Activated naive CD4-positive, alpha-beta T cell treated with anti-CD3 and anti-CD28 coated beads, Interleukin-2, amount 50 U/mL, for 72 hours (primary cell): Measurements from ENCODE around the gene SEMA5B. TPM values are rescaled to one million over a fixed set of nuclear protein-coding genes. Genes with fewer than 3 reads are reported as not detected.

ENCODE experiments used
- ATAC-seq, 2 donors: fragments of 150-1000 bp; cut with Tn5 transposase; 2 replicates each; pipeline ENCODE4 v1.10.0; 2021; ENCODE audit warnings: mild to moderate bottlenecking in 2 of 2, moderate library complexity in 2 of 2
- DNase-seq, 2 donors: peaks; one replicate each; pipeline ENCODE4 v3.0.0; 2021 to 2022; ENCODE audit warnings: low spot score in 2 of 2
- H3K27ac Mint-ChIP-seq, 2 donors: one replicate each; pipeline ENCODE4 v1.8.0; 2022; ENCODE audit warnings: mild to moderate bottlenecking in 2 of 2, mixed read lengths in 2 of 2
- H3K36me3 Mint-ChIP-seq, 2 donors: one replicate each; pipeline ENCODE4 v1.8.0; 2022; ENCODE audit warnings: mixed read lengths in 2 of 2
- H3K9me3 Mint-ChIP-seq, 2 donors: one replicate each; pipeline ENCODE4 v1.8.0; 2022; ENCODE audit warnings: mixed read lengths in 2 of 2
- total RNA-seq, 2 donors: library from RNA; stranded (reverse); gene quantifications; one replicate each; pipeline ENCODE4 v1.2.3, GENCODE V29; 2022

Gene SEMA5B
- total RNA-seq, 2 donors from 2014 or later, result not detected

- ATAC-seq (no peak), DNase-seq (no peak)
- no peak overlapping the region for H3K27ac Mint-ChIP-seq
- H3K9me3 Mint-ChIP-seq, result no peaks in the 10 kb centered on the region
- no peaks in the 10 kb centered on the region for H3K36me3 Mint-ChIP-seq
Observed at GRCh38 chr3:122934251-122934650, 93.3 kb downstream of the SEMA5B start.

DNA sequence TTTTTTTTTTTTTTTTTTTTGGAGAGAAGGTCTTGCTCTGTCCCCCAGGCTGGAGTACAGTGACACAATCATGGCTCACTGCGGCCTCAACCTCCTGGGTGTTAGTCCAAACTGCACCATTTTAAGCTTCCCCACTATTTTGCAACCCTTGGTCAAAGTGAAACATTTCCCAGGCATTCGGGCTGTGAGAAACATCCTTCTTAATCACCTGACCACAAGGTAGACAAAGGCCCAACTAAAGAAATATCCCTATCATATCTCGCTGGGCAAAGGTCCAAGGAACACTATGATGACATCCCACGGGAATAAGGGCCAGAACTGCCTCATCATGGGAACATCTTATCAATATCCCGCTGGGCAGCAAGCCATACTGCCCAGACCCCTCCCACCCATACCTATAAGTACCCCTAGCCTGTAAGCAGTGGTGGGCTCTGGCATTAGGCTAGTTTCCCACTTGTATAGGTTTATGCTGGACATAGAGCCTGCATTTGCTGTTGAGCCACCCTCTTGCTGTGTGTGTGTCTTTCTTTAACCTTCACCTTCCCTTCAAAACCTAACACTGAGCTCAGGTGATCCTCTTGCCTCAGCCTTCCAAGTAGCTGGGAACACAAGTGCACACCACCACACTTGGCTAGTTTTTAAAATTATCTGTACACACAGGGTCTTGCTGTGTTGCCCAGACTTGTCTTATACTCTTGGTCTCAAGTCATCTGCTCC, 95.2 kb downstream of the SEMA5B start:
- DNase-seq, result no peak
- no peak overlapping the region for H3K27ac Mint-ChIP-seq
- no peak for ATAC-seq
- H3K36me3 Mint-ChIP-seq, result no peaks in the 10 kb centered on the region
- H3K9me3 Mint-ChIP-seq, result no peaks in the 10 kb centered on the region

DNA sequence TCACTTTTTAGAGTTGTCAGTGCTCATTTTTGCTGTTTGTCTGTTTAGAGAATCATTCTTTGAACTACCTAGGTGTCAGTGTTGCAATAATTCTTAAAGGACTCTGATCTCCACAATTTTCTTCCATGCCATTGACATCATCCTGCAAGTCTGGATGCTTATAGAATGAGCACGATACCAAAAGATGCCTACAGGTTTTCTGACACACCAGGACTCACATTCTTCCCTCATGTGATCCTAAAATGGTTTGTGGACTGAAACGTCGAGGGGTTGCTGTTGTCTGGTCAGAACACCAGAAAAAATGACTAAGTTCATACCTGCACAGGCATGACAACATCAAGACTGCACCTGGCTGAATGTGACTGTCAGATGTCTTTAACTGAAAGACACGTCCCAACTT, 95.9 kb downstream of the SEMA5B start:
- ATAC-seq (no peak), DNase-seq (no peak)
- H3K27ac Mint-ChIP-seq, result no peak overlapping the region
- no peaks in the 10 kb centered on the region for H3K9me3 Mint-ChIP-seq
- H3K36me3 Mint-ChIP-seq, result no peaks in the 10 kb centered on the region

GRCh38 chr3:122930063-122930997, 97.2 kb downstream of the SEMA5B start:
- Mint-ChIP-seq H3K9me3 (no peaks in the 10 kb centered on the region), H3K27ac (no peak overlapping the region), H3K36me3 (no peaks in the 10 kb centered on the region)
- no peak for ATAC-seq
- no peak for DNase-seq

- no peaks in the 10 kb centered on the region for H3K36me3 Mint-ChIP-seq
- no peaks in the 10 kb centered on the region for H3K9me3 Mint-ChIP-seq
- ATAC-seq (no peak), DNase-seq (no peak)
- no peak overlapping the region for H3K27ac Mint-ChIP-seq
Observed at GRCh38 chr3:122929188-122930062, 98.1 kb downstream of the SEMA5B start.

DNA sequence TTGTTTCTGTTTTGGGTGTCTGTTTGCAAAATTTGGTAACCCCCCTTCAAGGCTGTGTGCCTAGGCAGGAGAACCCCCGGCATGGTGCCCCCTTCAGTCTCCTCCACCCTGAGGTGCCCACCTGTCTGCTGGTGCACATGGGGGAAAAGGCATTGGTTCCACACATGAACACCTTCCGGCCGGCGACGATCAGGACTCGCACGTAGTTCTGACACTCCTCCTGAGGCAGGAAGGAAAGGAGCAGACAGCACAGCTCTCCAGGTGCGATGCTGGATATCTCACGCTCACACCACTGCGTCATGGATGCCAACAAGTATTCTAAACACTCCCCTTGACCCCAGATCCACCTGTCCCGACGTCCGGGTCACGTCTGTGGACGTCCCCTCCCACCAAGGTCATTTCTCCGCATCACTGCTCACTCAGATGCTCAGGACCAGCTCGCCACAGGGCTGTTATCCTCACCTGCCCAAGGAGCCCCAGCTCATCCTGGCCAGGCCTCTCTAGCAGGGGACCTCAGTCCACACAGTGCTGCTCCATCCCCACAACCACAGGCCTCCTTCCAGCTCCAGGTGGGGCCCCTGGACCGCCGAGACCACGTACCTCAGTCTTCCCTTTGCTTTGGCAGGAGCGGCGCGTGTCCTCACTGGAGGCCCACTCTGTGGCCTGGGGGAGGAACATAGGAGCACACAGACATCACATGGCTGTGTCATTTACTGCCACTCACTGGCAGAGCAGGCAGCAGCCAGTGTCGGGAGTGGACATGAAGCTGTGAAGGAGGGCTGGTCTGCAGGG, 99.0 kb downstream of the SEMA5B start:
- no peaks in the 10 kb centered on the region for H3K36me3 Mint-ChIP-seq
- no peak overlapping the region for H3K27ac Mint-ChIP-seq
- H3K9me3 Mint-ChIP-seq, result no peaks in the 10 kb centered on the region
- ATAC-seq (no peak), DNase-seq (no peak)

GRCh38 chr3:122927726-122928125, 99.8 kb downstream of the SEMA5B start:
- ATAC-seq (no peak), DNase-seq (no peak)
- Mint-ChIP-seq H3K9me3 (no peaks in the 10 kb centered on the region), H3K36me3 (no peaks in the 10 kb centered on the region), H3K27ac (peak overlapping the region in 1 of 2 donors; percentile 11)

DNA sequence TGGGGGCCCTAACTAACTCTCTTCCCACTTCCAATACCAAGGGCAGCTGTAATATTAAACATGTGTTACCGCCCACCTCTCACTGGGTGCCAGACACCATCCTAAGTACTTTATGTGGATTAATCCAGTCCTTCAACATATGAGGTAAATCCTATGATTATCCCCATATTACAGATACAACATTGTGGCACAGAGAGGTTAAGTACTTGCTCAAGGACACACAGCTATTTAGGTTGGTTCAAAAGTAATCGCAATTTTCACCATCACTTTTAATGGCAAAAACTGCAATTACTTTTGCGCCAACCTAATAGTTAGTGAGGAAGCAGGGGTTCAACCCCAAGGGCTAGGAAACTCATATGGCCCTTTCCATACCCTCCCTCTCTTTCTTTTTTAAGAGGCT, 100.8 kb downstream of the SEMA5B start:
- DNase-seq (no peak), ATAC-seq (no peak)
- Mint-ChIP-seq H3K27ac (no peak overlapping the region), H3K9me3 (no peaks in the 10 kb centered on the region), H3K36me3 (no peaks in the 10 kb centered on the region)

GRCh38 chr3:122926322-122926721, 101.2 kb downstream of the SEMA5B start:
- H3K27ac Mint-ChIP-seq, result no peak overlapping the region
- no peaks in the 10 kb centered on the region for H3K9me3 Mint-ChIP-seq
- H3K36me3 Mint-ChIP-seq, result no peaks in the 10 kb centered on the region
- DNase-seq (no peak), ATAC-seq (no peak)

GRCh38 chr3:122925756-122926155, 101.8 kb downstream of the SEMA5B start:
- Mint-ChIP-seq H3K36me3 (no peaks in the 10 kb centered on the region), H3K9me3 (no peaks in the 10 kb centered on the region), H3K27ac (no peak overlapping the region)
- ATAC-seq (no peak), DNase-seq (no peak)

GRCh38 chr3:122924056-122924455, 103.5 kb downstream of the SEMA5B start:
- Mint-ChIP-seq H3K27ac (no peak overlapping the region), H3K9me3 (no peaks in the 10 kb centered on the region), H3K36me3 (no peaks in the 10 kb centered on the region)
- no peak for DNase-seq
- no peak for ATAC-seq

DNA sequence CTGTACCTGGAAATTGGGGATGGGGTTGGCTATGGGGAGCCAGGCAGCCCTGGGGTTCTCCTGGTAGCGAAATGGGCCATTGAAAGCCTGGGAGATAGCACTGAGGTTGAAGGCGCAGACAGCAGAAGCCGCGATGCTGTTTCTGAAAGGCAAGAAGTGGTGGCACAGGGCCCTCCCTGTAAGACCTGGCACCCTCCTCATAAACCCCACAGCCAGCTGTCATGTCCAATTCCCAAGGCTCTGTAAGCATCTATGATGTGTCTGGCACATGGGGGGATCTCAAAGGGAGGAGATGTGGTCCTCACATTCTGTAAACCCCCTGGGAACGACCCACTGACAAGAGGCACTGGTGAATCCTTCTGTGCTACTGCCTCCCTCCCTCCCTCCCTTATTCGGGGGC, 104.0 kb downstream of the SEMA5B start:
- DNase-seq, result no peak
- Mint-ChIP-seq H3K36me3 (no peaks in the 10 kb centered on the region), H3K27ac (no peak overlapping the region), H3K9me3 (no peaks in the 10 kb centered on the region)
- ATAC-seq, result no peak

DNA sequence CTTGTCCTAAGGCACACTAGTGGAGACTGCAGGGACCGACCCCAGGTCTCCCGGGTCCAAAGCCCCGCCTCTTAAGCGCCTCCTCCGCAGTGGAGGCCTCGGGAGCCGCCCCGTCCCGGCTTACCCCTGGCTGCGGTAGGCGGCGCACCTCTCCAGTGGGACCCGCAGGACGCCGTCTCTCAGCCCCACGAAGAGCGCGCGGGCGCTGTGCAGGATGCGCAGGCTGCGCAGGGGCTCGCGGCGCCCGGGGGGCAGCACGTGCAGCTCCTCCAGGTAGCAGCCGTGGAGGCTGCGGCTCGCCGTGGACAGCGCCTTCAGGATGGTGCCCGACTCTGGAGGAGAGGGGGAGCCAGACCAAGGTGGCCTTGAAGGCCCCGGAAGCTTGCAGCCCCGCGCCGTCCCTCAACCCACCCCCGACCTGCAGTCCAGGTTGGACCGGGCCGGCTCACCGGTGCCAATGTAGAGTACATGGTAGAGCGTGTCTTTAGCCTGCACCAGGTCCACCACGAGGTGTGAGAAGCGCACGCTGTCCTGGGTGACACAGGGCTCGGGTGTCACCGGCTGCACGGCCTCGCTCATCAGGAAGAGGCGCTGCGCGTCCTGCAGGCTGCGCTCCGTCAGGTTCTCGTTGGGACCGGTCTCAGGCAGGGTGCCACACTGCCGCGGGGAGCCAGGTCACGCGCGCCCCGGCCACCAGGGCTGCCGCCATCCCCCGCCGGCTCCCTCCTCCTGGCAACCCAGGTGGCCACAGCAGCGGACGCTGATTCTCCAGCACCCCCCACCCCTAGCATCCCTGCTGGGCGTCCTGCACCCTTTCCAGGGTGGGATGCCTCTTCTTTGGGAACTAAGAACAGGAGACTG, 105.5 kb downstream of the SEMA5B start:
- ATAC-seq (peak; percentile 66 to 89), DNase-seq (peak in 1 of 2 donors; percentile 54)
- no peaks in the 10 kb centered on the region for H3K9me3 Mint-ChIP-seq
- no peaks in the 10 kb centered on the region for H3K36me3 Mint-ChIP-seq
- no peak overlapping the region for H3K27ac Mint-ChIP-seq

GRCh38 chr3:122920986-122921385, 106.6 kb downstream of the SEMA5B start:
- no peak for ATAC-seq

DNA sequence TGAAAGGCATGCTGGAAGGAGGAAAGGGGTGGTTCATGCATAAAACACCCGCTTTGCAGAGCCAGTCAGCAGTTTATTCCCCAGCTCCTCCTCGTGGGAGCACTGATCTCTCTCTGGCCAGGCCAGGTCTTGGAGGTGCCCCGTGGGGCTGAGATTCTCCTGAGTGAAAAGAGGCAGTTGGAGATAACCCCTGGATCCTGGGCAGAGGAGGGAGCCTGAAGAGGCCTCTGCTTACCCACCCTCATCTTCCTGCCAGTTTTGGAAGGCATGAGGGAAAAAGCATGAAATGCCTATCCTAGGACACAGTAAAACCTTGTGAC, 108.3 kb downstream of the SEMA5B start:
- Mint-ChIP-seq H3K9me3 (no peaks in the 10 kb centered on the region), H3K27ac (no peak overlapping the region), H3K36me3 (no peaks in the 10 kb centered on the region)
- DNase-seq (no peak), ATAC-seq (no peak)

More at GRCh38 chr3:122920986-122921385, 106.6 kb downstream of the SEMA5B start:
- DNase-seq, result no peak
- Mint-ChIP-seq H3K36me3 (no peaks in the 10 kb centered on the region), H3K9me3 (no peaks in the 10 kb centered on the region), H3K27ac (no peak overlapping the region)
